SJSA1 (cell line): ENCODE measurements around the gene HIBADH. TPM values are rescaled to one million over a fixed set of nuclear protein-coding genes. Genes with fewer than 3 reads are reported as not detected.
"Not testable (repeated sequence)": the region's sequence is repeated elsewhere in the genome, so short reads cannot be mapped to it uniquely, and the experiment has no call there.

Experiments used
- DNase-seq, 2 experiments: peaks; one replicate each; pipeline ENCODE4 v3.0.0-alpha.2; 2015 to 2020; ENCODE audit warnings: low spot score in 2 of 2, low read depth in 1 of 2
- H3K27ac ChIP-seq: fragments of 250-450 bp; sonication (Bioruptor Pico); 2 replicates; pipeline ENCODE4 v1.5.1; 2020; ENCODE audit warnings: mild to moderate bottlenecking, moderate library complexity
- H3K27me3 ChIP-seq: fragments of 250-450 bp; sonication (Bioruptor Pico); replicated peaks from 2 replicates; pipeline ENCODE4 v1.5.1; 2020; ENCODE audit warnings: mild to moderate bottlenecking, moderate library complexity
- H3K36me3 ChIP-seq: fragments of 250-450 bp; sonication (Bioruptor Pico); 2 replicates; pipeline ENCODE4 v1.5.1; 2020; ENCODE audit warnings: mild to moderate bottlenecking
- H3K4me1 ChIP-seq: fragments of 250-450 bp; sonication (Bioruptor Pico); replicated peaks from 2 replicates; pipeline ENCODE4 v1.6.1; 2021; ENCODE audit warnings: mild to moderate bottlenecking
- H3K4me3 ChIP-seq: fragments of 250-450 bp; sonication (Bioruptor Pico); 2 replicates; pipeline ENCODE4 v1.5.1; 2020; ENCODE audit warnings: mild to moderate bottlenecking
- H3K9me3 ChIP-seq: fragments of 250-450 bp; sonication (Bioruptor Pico); replicated peaks from 2 replicates; pipeline ENCODE4 v1.5.1; 2020; ENCODE audit warnings: mild to moderate bottlenecking
- total RNA-seq: library from RNA; depleted of rRNA; stranded (reverse); fragments of >200 nt; shearing (Covaris generic); gene quantifications from 2 replicates; pipeline ENCODE4 v1.2.3, GENCODE V29; 2014

Gene HIBADH
- total RNA-seq, 1 experiment from 2014 or later = 57.0 TPM

DNA sequence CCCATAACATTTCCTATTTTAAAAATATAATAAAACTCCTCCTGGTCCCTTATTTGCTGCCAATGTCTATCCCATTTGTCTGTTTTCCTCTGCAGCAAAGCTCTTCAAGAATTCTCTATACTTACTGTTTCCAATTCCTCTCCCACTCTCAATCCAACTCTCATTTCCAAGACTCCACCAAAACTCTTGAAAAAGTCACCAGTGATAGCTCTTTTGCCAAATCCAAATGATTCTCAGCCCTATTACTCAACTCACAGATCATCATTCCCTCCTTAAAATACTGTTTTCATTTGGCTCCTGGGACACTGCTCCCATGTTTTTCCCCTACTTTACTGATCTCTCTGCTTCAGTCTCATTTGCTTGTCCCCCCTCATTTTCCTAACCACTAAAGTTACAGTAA, 139.4 kb downstream of the HIBADH start:
- no peak for DNase-seq
- Histone ChIP-seq H3K27ac (no peak overlapping the region), H3K36me3 (peaks cover 22% of the 10 kb centered on the region), H3K27me3 (no peaks in the 10 kb centered on the region), H3K4me3 (no peak overlapping the region), H3K9me3 (peaks cover 8% of the 10 kb centered on the region), H3K4me1 (peaks cover 17% of the 10 kb centered on the region)

DNA sequence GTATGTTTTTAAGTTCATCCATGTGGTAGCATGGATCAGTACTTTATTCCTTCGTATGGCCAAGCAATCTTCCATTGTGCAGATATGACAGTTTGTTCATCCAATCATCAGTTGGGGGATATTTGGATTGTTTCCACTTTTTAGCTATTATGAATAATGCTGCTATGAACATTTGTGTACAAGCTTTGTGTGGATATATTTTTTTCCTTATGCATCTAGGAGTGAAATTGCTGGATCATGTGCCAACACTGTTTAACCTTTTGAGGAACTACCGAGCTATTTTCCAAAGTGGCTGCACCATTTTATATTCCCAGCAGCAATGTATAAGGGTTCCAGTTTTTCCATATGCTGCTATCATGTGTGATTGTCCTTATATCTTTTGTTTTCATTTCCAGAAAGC, 140.1 kb downstream of the HIBADH start:
- Histone ChIP-seq H3K27me3 (no peaks in the 10 kb centered on the region), H3K4me3 (no peak overlapping the region), H3K27ac (no peak overlapping the region), H3K4me1 (peaks cover 17% of the 10 kb centered on the region), H3K9me3 (peaks cover 8% of the 10 kb centered on the region), H3K36me3 (peaks cover 18% of the 10 kb centered on the region)
- no peak for DNase-seq

DNA sequence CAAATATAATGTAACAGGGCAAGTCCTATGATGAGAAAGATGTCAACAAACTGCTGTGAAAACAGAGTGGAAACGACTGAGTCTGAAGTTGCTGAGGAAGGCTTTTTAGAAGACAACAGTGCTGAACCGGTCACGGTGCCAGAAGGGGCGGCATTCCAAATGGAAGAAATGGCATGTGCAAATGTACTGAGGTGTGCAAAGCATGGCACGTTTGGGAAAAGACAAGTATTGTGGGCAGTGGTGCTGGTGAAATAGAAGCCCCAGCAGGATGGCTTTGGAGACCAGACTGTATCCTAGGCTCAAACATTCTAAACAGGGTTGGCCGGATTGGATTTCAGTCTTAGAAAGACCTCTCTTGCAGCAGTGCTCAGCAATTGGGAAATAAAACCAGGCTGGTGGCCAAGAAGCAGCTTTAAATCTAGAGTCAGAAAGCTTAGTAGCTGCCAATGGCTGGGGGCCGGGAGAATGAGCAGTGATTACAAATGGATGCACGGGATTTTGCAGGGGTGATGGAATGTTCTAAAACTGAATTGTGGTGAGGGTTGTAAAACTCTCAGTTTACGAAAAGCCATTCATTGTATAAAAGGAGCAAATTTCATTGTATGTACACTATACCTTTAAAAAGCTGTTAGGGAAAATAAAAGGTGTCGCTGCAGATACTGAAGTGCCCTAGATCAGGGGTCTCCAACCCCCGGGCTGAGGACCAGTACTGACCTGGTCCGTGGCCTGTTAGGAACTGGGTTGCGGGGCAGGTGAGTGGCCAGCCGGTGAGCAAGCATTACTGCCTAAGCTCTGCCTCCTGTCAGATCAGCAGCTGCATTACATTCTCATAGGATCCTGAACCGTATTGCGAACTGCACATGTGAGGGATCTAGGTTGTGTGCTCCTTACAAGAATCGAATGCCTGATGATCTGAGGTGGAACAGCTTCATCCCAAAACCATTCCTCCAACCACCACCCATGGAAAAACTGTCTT, 141.6 kb downstream of the HIBADH start:
- no peak overlapping the region for H3K4me3 ChIP-seq
- no peak for DNase-seq
- no peaks in the 10 kb centered on the region for H3K27me3 ChIP-seq
- no peak overlapping the region for H3K27ac ChIP-seq
- H3K9me3 ChIP-seq = peaks cover 8% of the 10 kb centered on the region; the same call in 1 of the 2 replicates
- H3K36me3 ChIP-seq = peaks cover 16% of the 10 kb centered on the region
- peaks cover 8% of the 10 kb centered on the region for H3K4me1 ChIP-seq

DNA sequence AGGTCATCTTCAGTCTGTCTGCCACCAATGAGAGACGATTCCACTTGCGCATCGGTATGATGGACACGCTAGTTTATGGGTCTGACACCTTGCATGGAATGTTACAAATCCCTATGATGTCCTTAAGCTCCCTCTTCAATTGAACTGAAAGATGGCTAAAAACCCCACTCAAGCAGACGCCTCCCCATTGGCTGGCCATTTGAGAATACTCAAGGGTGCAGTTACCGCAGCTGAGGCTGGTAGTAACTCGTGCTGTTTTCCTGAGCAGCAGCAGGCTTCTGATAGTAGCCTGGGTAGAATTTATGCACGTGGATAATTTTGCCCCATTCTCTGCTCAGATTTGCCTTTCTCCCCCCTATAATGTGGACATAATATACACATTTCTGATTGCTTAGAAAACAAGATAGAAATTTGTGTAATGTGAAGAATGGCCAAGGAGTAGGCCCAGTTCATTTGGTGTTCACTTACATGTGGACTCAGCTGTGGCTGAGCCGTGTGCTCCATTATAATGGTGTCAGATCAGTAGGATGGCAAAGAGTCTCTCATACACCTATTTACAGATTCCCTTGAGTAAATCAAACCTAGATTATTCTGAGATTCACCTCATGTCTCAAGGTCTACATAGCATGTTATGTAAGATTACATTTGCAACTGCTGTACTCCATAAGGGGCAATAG, 142.8 kb downstream of the HIBADH start:
- Histone ChIP-seq H3K36me3 (peaks cover 7% of the 10 kb centered on the region), H3K27ac (no peak overlapping the region), H3K27me3 (no peaks in the 10 kb centered on the region), H3K4me1 (peaks cover 10% of the 10 kb centered on the region), H3K4me3 (no peak overlapping the region), H3K9me3 (peaks cover 7% of the 10 kb centered on the region; the same call in 1 of the 2 replicates)
- DNase-seq = no peak

DNA sequence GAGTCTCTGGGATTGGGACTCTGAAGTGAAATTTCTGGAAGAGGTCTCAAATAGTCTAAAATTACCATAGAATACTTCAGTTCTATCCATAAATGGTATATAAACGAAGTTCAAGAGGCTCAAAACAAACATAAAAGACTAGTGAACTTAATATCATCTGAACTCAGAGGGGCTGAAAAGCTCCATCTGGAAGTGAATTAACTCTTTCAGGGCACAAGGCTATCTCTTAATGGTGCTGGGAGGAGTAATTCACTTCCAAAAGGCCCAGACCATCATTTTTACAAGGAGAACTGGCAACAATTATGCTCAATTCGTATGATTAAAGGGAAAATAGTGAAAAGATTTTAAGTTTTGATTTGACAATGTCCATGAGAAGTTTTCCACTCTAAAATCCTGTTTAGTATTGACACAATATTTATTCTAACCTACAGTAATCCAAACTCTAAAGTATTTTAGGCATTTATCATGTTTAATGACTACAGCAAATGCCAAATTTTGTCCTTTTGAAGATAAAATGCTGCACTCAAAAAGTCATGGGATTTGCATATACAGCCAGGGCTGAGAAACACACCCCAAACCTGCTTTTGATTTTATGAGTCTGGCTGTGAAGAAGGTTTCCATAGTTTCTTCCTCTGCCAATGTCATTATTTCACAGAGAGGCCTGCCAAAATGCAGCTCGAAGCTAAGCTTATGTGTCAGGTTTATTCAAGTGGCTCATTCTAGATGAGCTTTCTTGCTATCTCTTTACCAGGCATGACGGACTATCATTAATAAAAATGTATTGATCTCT, 143.9 kb downstream of the HIBADH start:
- H3K27me3 ChIP-seq = no peaks in the 10 kb centered on the region
- no peak for DNase-seq
- H3K4me1 ChIP-seq = peaks cover 10% of the 10 kb centered on the region
- no peaks in the 10 kb centered on the region; the same call in 1 of the 2 replicates for H3K36me3 ChIP-seq
- no peak overlapping the region for H3K27ac ChIP-seq
- no peak overlapping the region for H3K4me3 ChIP-seq
- no peaks in the 10 kb centered on the region for H3K9me3 ChIP-seq

DNA sequence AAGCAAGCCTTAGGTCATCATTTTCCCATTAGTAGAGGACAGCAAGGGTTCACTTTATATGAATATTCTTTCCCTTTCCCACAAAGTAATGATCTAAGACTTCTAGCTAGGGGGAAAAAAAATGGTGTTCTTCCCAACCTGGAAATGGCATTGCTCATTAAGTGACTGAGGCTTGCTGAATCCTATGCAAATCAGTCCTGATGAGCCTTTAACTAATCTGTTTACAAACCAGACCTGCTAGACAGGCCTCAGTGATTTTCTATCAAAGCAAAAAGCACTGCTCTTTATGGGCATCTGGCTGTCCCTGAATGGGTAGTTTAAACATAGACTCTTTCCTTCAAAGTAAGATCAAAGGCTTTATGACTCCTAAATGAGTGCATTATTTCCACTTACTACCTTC, 146.3 kb downstream of the HIBADH start:
- no peak overlapping the region for H3K27ac ChIP-seq

DNA sequence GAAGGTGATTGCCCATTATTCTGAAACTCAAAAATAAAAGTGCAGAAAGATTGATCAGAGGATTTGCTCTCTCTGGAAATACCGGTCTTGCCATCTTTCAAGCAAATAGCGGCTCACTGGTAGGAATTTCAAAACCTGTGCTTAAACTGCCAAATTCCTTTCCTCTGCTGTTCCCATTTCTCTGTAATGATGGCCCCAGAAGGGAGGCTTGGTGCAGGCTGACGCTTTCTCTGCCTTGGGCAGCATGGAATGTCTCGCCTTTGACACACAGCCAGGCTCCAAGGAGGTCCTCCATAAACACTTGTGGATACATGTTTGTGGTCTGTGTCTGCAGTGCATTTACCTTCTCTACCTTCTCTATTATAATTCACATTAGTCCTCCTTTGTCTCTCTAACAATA, 146.8 kb downstream of the HIBADH start:
- Histone ChIP-seq H3K27me3 (no peaks in the 10 kb centered on the region), H3K36me3 (no peaks in the 10 kb centered on the region), H3K4me1 (peaks cover 10% of the 10 kb centered on the region), H3K9me3 (no peaks in the 10 kb centered on the region), H3K4me3 (no peak overlapping the region), H3K27ac (no peak overlapping the region)
- DNase-seq = peak in 1 of 2 experiments; percentile 36

More for the DNA sequence above, 146.3 kb downstream of the HIBADH start:
- no peaks in the 10 kb centered on the region for H3K9me3 ChIP-seq
- H3K36me3 ChIP-seq = no peaks in the 10 kb centered on the region
- no peak for DNase-seq
- H3K4me3 ChIP-seq = no peak overlapping the region
- peaks cover 10% of the 10 kb centered on the region for H3K4me1 ChIP-seq
- H3K27me3 ChIP-seq = no peaks in the 10 kb centered on the region

DNA sequence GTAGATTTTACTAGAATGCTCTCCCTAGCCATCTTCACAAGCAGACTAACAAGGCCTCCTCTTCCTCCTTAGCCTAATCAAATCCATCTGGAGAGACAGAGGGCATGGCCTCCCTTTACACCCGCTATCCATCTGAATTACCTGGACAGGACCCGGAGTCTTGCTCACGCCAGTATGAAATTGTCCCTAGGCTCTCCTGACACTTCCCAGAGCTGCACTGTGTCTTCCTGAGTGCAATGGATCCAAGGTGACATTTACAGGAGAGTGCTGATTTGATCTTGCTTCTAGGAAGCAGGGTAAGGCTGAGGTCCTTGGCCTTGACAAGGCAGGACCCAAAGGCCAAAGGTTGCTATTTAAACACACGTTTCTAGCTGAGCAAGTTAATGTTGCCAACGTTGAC, 147.8 kb downstream of the HIBADH start:
- no peak overlapping the region for H3K4me3 ChIP-seq
- DNase-seq = no peak

DNA sequence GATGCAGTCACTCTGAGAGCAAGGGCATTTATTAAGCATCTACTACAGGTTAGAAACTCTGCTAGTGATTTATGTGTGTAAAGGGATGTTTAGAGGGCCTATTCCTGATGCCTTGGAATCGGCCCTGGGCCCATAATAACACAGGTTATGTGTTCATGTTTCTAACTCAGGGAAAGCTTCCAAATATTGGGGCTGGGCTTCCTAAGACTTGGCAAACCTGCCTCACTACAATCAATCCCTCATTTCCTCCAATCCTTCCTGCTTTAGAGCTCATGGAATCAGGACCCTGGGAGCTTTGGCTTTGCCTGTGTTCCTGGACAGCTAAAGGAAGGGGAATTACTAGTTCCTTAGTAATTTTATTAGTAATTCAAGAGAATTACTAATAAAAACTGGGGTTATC, 148.8 kb downstream of the HIBADH start:
- H3K27ac ChIP-seq = no peak overlapping the region
- no peaks in the 10 kb centered on the region for H3K27me3 ChIP-seq
- no peak overlapping the region for H3K4me3 ChIP-seq
- H3K9me3 ChIP-seq = no peaks in the 10 kb centered on the region
- no peaks in the 10 kb centered on the region for H3K36me3 ChIP-seq
- no peak for DNase-seq
- H3K4me1 ChIP-seq = peaks cover 10% of the 10 kb centered on the region

More for the DNA sequence above, 147.8 kb downstream of the HIBADH start:
- H3K36me3 ChIP-seq = no peaks in the 10 kb centered on the region
- no peak overlapping the region for H3K27ac ChIP-seq
- H3K9me3 ChIP-seq = no peaks in the 10 kb centered on the region
- H3K4me1 ChIP-seq = peaks cover 10% of the 10 kb centered on the region
- H3K27me3 ChIP-seq = no peaks in the 10 kb centered on the region

DNA sequence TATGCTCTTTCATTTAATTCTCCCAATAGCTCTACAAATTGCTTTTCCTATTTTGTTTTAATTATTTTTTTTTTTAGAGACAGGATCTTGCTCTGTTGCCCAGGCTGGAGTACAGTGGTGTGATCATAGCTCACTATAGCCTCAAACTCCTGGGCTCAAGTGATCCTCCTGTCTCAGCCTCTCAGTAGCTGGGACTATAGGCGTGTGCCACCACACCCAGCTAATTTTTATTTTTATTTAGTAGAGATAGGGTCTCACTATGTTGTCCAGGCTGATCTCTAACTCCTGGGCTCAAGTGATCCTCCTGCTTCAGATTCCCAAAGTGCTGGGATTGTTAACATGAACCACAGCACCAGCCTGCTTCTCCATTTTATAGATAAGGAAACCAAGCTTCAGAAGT, 151.3 kb downstream of the HIBADH start:
- H3K36me3 ChIP-seq, H3K27ac ChIP-seq, H3K9me3 ChIP-seq, H3K4me1 ChIP-seq, DNase-seq, H3K4me3 ChIP-seq, H3K27me3 ChIP-seq: not testable (repeated sequence)

DNA sequence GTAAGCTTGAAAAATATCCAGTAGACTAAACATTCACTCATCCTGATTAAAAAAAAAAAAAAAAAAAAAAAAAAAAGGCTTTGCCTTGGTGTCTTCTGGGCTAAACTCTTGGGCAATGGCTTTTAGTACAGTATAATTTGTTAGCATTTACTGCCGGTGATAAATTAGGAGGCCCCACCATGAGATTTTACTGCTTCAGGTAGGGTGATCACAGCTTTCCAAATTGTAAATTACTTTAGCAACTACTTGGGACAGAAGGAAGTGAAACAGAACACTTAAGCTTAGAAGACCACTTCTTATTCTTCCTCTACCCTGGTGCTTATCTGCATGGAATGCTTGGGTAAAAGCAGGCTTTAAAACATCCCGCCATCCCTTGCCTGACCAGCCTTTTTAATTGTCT, 152.1 kb downstream of the HIBADH start:
- DNase-seq = no peak
- Histone ChIP-seq H3K36me3 (no peaks in the 10 kb centered on the region), H3K4me1 (no peaks in the 10 kb centered on the region)

DNA sequence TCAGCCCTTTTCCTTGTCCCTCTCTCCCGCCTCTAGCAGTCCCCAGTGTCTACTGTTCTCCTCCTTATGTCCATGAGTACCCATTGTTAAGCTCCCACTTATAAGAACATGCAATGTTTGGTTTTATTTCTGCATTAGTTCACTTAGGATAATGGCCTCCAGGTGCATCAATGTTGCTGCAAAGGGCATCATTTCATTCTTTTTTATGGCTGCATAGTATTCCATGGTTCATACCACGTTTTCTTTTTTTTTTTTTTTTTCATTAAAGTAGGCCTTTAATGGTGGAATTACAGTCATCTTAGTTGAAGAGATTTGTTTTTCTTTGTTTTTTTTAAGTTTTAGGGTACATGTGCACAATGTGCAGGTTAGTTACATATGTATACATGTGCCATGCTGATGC, 160.8 kb downstream of the HIBADH start:
- H3K4me3 ChIP-seq, H3K9me3 ChIP-seq, H3K4me1 ChIP-seq, DNase-seq, H3K27me3 ChIP-seq, H3K36me3 ChIP-seq, H3K27ac ChIP-seq: not testable (repeated sequence)

More for the DNA sequence above, 152.1 kb downstream of the HIBADH start:
- Histone ChIP-seq H3K27ac (no peak overlapping the region), H3K4me3 (no peak overlapping the region), H3K9me3 (no peaks in the 10 kb centered on the region), H3K27me3 (no peaks in the 10 kb centered on the region)

DNA sequence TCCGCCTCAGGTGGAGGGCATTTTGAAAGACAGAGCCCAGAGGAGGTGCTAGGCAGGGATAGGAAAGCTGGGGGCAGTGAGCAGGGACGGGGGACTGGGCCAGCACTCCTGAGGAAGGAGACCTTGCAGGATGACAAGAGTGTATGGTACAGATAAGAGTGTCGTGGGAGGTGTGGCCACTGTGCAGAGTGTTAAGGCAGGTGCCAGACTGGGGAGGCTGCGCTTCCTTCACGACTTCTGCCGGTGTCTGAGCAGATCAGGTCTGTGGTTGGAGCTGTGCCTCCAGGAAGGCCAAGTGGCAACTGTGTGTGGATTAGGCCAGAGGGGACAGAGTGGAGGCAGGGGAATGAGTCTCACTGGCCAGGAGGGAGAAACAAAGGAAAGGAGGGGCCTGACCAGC, 161.7 kb downstream of the HIBADH start:
- no peak overlapping the region for H3K4me3 ChIP-seq
- H3K9me3 ChIP-seq = no peaks in the 10 kb centered on the region
- H3K27ac ChIP-seq = no peak overlapping the region
- no peaks in the 10 kb centered on the region for H3K36me3 ChIP-seq
- no peaks in the 10 kb centered on the region for H3K27me3 ChIP-seq
- no peaks in the 10 kb centered on the region for H3K4me1 ChIP-seq
- DNase-seq = no peak
